ENCODE results near the gene ENGASE. TPM values are rescaled to one million over a fixed set of nuclear protein-coding genes. Genes with fewer than 3 reads are reported as not detected.

The ENGASE gene
- total RNA-seq, 2 experiments from 2014 or later: 42.5 to 43.4 TPM

- no peak for DNase-seq
- Mint-ChIP-seq H3K27me3 (peaks cover 10% of the 10 kb centered on the region), H3K4me1 (ENCODE audit: low read depth) (no peaks in the 10 kb centered on the region), H3K4me3 (no peak overlapping the region), H3K36me3 (no peaks in the 10 kb centered on the region), H3K9me3 (no peaks in the 10 kb centered on the region), H3K27ac (no peak overlapping the region)
- ChIA-PET CTCF (no interaction called here), POLR2A (no interaction called here)
- intact Hi-C loops (cut with micrococcal nuclease): no loop called here
These were observed 33.0 kb downstream of the ENGASE start for GRCh38 chr17:79107499-79108231.

- H3K27me3 Mint-ChIP-seq: peaks cover 4% of the 10 kb centered on the region
- H3K4me3 Mint-ChIP-seq: no peak overlapping the region
- CTCF ChIA-PET: no interaction called here
- H3K36me3 Mint-ChIP-seq: no peaks in the 10 kb centered on the region
- POLR2A ChIA-PET: no interaction called here
- intact Hi-C loops (cut with micrococcal nuclease): no loop called here
- no peaks in the 10 kb centered on the region for H3K9me3 Mint-ChIP-seq
- DNase-seq: no peak
- no peak overlapping the region for H3K27ac Mint-ChIP-seq
- no peaks in the 10 kb centered on the region for H3K4me1 Mint-ChIP-seq (ENCODE audit: low read depth)
These were observed 33.7 kb downstream of the ENGASE start for GRCh38 chr17:79108232-79108850.

- ChIA-PET CTCF (no interaction called here), POLR2A (no interaction called here)
- no peak overlapping the region for H3K4me3 Mint-ChIP-seq
- intact Hi-C loops (cut with micrococcal nuclease): no loop called here
- no peaks in the 10 kb centered on the region for H3K9me3 Mint-ChIP-seq
- no peaks in the 10 kb centered on the region for H3K36me3 Mint-ChIP-seq
- no peaks in the 10 kb centered on the region for H3K4me1 Mint-ChIP-seq (ENCODE audit: low read depth)
- no peak overlapping the region for H3K27ac Mint-ChIP-seq
- peaks cover 4% of the 10 kb centered on the region for H3K27me3 Mint-ChIP-seq
- DNase-seq: no peak
These were observed 34.2 kb downstream of the ENGASE start for GRCh38 chr17:79108870-79109269.

GRCh38 chr17:79109584-79109983 is 35.0 kb downstream of the ENGASE start:
- Mint-ChIP-seq H3K9me3 (no peaks in the 10 kb centered on the region), H3K27ac (no peak overlapping the region), H3K4me3 (no peak overlapping the region), H3K36me3 (no peaks in the 10 kb centered on the region), H3K4me1 (ENCODE audit: low read depth) (no peaks in the 10 kb centered on the region), H3K27me3 (peaks cover under 1% of the 10 kb centered on the region)
- DNase-seq: no peak
- intact Hi-C loops (cut with micrococcal nuclease): no loop called here
- CTCF ChIA-PET: no interaction called here
- POLR2A ChIA-PET: no interaction called here

GRCh38 chr17:79111097-79111496 is 36.5 kb downstream of the ENGASE start:
- Mint-ChIP-seq H3K4me3 (no peak overlapping the region), H3K27ac (no peak overlapping the region), H3K9me3 (no peaks in the 10 kb centered on the region), H3K36me3 (no peaks in the 10 kb centered on the region), H3K27me3 (no peaks in the 10 kb centered on the region), H3K4me1 (ENCODE audit: low read depth) (no peaks in the 10 kb centered on the region)
- no peak for DNase-seq
- ChIA-PET POLR2A (no interaction called here), CTCF (no interaction called here)
- intact Hi-C loops (cut with micrococcal nuclease): no loop called here

GRCh38 chr17:79112471-79112870 is 37.8 kb downstream of the ENGASE start:
- Mint-ChIP-seq H3K27me3 (no peaks in the 10 kb centered on the region), H3K36me3 (no peaks in the 10 kb centered on the region), H3K27ac (no peak overlapping the region), H3K4me3 (no peak overlapping the region), H3K9me3 (no peaks in the 10 kb centered on the region), H3K4me1 (ENCODE audit: low read depth) (no peaks in the 10 kb centered on the region)
- DNase-seq: no peak
- ChIA-PET POLR2A (no interaction called here), CTCF (no interaction called here)
- intact Hi-C loops (cut with micrococcal nuclease): no loop called here

- H3K9me3 Mint-ChIP-seq: no peaks in the 10 kb centered on the region
These were observed 39.3 kb downstream of the ENGASE start for GRCh38 chr17:79113699-79114457.

GRCh38 chr17:79114458-79115301 is 40.1 kb downstream of the ENGASE start:
- H3K27me3 Mint-ChIP-seq: peaks cover 2% of the 10 kb centered on the region
- H3K36me3 Mint-ChIP-seq: no peaks in the 10 kb centered on the region
- no peaks in the 10 kb centered on the region for H3K4me1 Mint-ChIP-seq (ENCODE audit: low read depth)
- H3K9me3 Mint-ChIP-seq: no peaks in the 10 kb centered on the region
- intact Hi-C loops (cut with micrococcal nuclease): no loop called here
- ChIA-PET CTCF (no interaction called here), POLR2A (no interaction called here)
- no peak for DNase-seq
- no peak overlapping the region for H3K27ac Mint-ChIP-seq
- no peak overlapping the region for H3K4me3 Mint-ChIP-seq

More at GRCh38 chr17:79113699-79114457, 39.3 kb downstream of the ENGASE start:
- no peak for DNase-seq
- peaks cover under 1% of the 10 kb centered on the region for H3K27me3 Mint-ChIP-seq
- H3K36me3 Mint-ChIP-seq: no peaks in the 10 kb centered on the region
- no peak overlapping the region for H3K27ac Mint-ChIP-seq
- CTCF ChIA-PET: no interaction called here
- no peaks in the 10 kb centered on the region for H3K4me1 Mint-ChIP-seq (ENCODE audit: low read depth)
- intact Hi-C loops (cut with micrococcal nuclease): no loop called here
- no peak overlapping the region for H3K4me3 Mint-ChIP-seq
- POLR2A ChIA-PET: no interaction called here

GRCh38 chr17:79115487-79115886 is 40.9 kb downstream of the ENGASE start:
- Mint-ChIP-seq H3K36me3 (no peaks in the 10 kb centered on the region), H3K27ac (no peak overlapping the region), H3K9me3 (no peaks in the 10 kb centered on the region), H3K4me3 (no peak overlapping the region), H3K27me3 (peaks cover 2% of the 10 kb centered on the region), H3K4me1 (ENCODE audit: low read depth) (no peaks in the 10 kb centered on the region)
- ChIA-PET POLR2A (no interaction called here), CTCF (no interaction called here)
- no peak for DNase-seq
- intact Hi-C loops (cut with micrococcal nuclease): no loop called here

GRCh38 chr17:79116575-79117368 is 42.1 kb downstream of the ENGASE start:
- H3K36me3 Mint-ChIP-seq: no peaks in the 10 kb centered on the region
- intact Hi-C loops (cut with micrococcal nuclease): no loop called here
- H3K27ac Mint-ChIP-seq: no peak overlapping the region
- peaks cover 2% of the 10 kb centered on the region for H3K27me3 Mint-ChIP-seq
- ChIA-PET POLR2A (no interaction called here), CTCF (no interaction called here)
- no peaks in the 10 kb centered on the region for H3K4me1 Mint-ChIP-seq (ENCODE audit: low read depth)
- H3K4me3 Mint-ChIP-seq: no peak overlapping the region
- no peaks in the 10 kb centered on the region for H3K9me3 Mint-ChIP-seq
- DNase-seq: no peak

GRCh38 chr17:79117905-79118487 is 43.4 kb downstream of the ENGASE start:
- ChIA-PET CTCF (no interaction called here), POLR2A (no interaction called here)

More at GRCh38 chr17:79117905-79118487, 43.4 kb downstream of the ENGASE start:
- no peaks in the 10 kb centered on the region for H3K9me3 Mint-ChIP-seq
- no peaks in the 10 kb centered on the region for H3K36me3 Mint-ChIP-seq
- no peak overlapping the region for H3K27ac Mint-ChIP-seq
- intact Hi-C loops (cut with micrococcal nuclease): no loop called here
- no peak for DNase-seq
- no peak overlapping the region for H3K4me3 Mint-ChIP-seq
- H3K27me3 Mint-ChIP-seq: peaks cover 2% of the 10 kb centered on the region
- no peaks in the 10 kb centered on the region for H3K4me1 Mint-ChIP-seq (ENCODE audit: low read depth)
